ENCODE data around the gene DNAH2. TPM values are rescaled to one million over a fixed set of nuclear protein-coding genes. Genes with fewer than 3 reads are reported as not detected.
A peak's percentile ranks its signal among the peaks of the same experiment; 100 is the strongest.

The DNAH2 gene
- total and polyA plus RNA-seq, 9 of the 15 experiments (the other 6 are each of a cell fraction or from before 2014, with no cell fraction given): 0.03 TPM; not detected in 8

DNA sequence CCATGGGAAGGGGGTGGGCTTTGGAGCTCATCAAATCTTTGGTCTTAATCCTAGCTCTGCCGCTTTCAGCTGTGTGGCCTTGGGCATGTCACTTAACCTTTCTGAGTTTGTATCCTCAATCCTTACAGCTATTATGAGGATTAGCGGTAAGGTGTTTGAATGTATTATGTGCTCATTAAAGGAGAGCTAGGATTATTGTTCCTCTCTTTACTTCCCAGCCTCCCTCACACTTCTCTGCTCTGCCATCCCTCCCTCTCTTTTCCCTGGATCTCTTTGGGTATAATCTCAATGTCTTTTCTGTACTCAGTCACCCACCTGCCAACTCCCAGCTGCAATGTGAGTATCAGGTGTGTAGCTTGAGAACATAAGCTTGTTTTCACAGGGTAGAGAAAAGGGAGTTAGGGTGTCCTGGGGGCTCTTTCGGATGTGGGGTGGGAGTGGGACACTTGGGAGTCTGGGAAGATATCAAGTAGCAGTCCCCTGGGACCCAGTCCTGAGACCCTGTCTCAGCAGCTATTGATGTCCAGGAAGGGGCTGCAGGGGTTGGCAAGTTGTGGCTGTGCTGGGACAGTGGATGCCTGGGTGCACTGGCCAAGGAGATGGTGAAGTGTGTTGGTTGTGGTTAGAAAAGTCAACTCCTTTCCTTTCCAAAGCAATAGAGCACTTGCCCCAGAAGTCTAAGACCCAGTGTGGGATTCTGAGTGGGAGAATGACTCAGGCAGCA is 10.8 kb upstream of the DNAH2 start:
- H3K27ac ChIP-seq (ENCODE audit: extremely low read depth, low read depth, low read length): no peak overlapping the region
- no peaks in the 10 kb centered on the region for H3K9me1 ChIP-seq (ENCODE audit: control insufficient read depth, insufficient read depth, low read length)
- 11% methylated on average over 3 of the region's 3 CpGs for WGBS (ENCODE audit: insufficient coverage, low coverage, missing lambda C conversion rate)
- H3K4me3 ChIP-seq: no peak overlapping the region
- H3K4me2 ChIP-seq (ENCODE audit: insufficient read depth, low read length): no peak overlapping the region
- H3K27me3 ChIP-seq (ENCODE audit: control insufficient read depth in 2 of 2, insufficient read depth in 2 of 2, low read length in 2 of 2): peaks cover 7 to 28% of the 10 kb centered on the region in 2 experiments; a peak in 4 of 5 replicates
- BruUV-seq (replicated peaks): no TSS peak
- DNase-seq (ENCODE audit: extremely low read depth in 1 of 4, low spot score in 3 of 4) (no peak), ATAC-seq (no peak), FAIRE-seq (no peak)
- CTCF ChIA-PET (ENCODE audit: low intra/inter-chr PET ratio): no interaction called here
- in situ Hi-C loops (cut with MboI): no loop called here
- no peaks in the 10 kb centered on the region for H3K9me3 ChIP-seq (replicated peaks; ENCODE audit: control insufficient read depth, insufficient read depth, low read depth, low read length)
- POLR2A ChIA-PET: interaction anchor here (0.7 to 7.6 kb wide), 2 partner anchors 19 to 46 kb away, joined by 3 to 67 read pairs; partner anchors contain the start of genes TP53 and WRAP53
- H3K4me1 ChIP-seq (replicated peaks in 1 of 2; ENCODE audit: control insufficient read depth in 2 of 2, insufficient read depth in 2 of 2, low read length in 2 of 2): peaks cover 2 to 23% of the 10 kb centered on the region in 2 experiments; a peak in 3 of 5 replicates
- H2AFZ ChIP-seq (ENCODE audit: low read depth, low read length): no peak overlapping the region
- H3K9ac ChIP-seq (ENCODE audit: insufficient read depth in 1 of 2, low read depth in 2 of 2, low read length in 2 of 2): no peak overlapping the region
- TF ChIP-seq ZNF717 (CRISPR knock-in tag; IDR thresholded peaks at IDR 0.05) (no peak), RBM25 (IDR thresholded peaks at IDR 0.05; ENCODE audit: low read depth, low read length, severe bottlenecking) (peak; percentile 16)
- no peaks in the 10 kb centered on the region for H4K20me1 ChIP-seq (replicated peaks; ENCODE audit: control insufficient read depth, insufficient read depth, low read length)
- intact Hi-C loops (cut with micrococcal nuclease): no loop called here
- no peaks in the 10 kb centered on the region for H3K79me2 ChIP-seq (ENCODE audit: control insufficient read depth, insufficient read depth, low read length)
- H3K36me3 ChIP-seq (ENCODE audit: control insufficient read depth, insufficient read depth, low read length): no peaks in the 10 kb centered on the region

- 10% methylated on average over 9 of the region's 9 CpGs for WGBS (ENCODE audit: insufficient coverage, low coverage, missing lambda C conversion rate)
- ATAC-seq: no peak
- POLR2A ChIA-PET: interaction anchor here (7.6 kb wide), 1 partner anchor 19 kb away, joined by 67 read pairs; the partner anchor contains the start of genes TP53 and WRAP53
- TF ChIP-seq CSDE1 (IDR thresholded peaks at IDR 0.05) (peak in 1 of 2 experiments; percentile 62; a peak in 2 of 4 replicates), ZNF79 (CRISPR knock-in tag; IDR thresholded peaks at IDR 0.05; ENCODE audit: low read depth) (no peak), RCOR1 (IDR thresholded peaks at IDR 0.05; ENCODE audit: borderline replicate concordance in 1 of 2, low read depth in 2 of 2, low read length in 2 of 2) (peak in 1 of 2 experiments; percentile 80; a peak in 1 of 4 replicates), ZNF717 (CRISPR knock-in tag; IDR thresholded peaks at IDR 0.05) (no peak), STAT5B (CRISPR knock-in tag; IDR thresholded peaks at IDR 0.05) (no peak), KLF16 (IDR thresholded peaks at IDR 0.05) (no peak), KDM1A (IDR thresholded peaks at IDR 0.05) (peak; percentile 38 to 66; a peak in 2 of 4 replicates), NCOA2 (IDR thresholded peaks at IDR 0.05; ENCODE audit: partially characterized antibody in 2 of 2) (no peak), CC2D1A (IDR thresholded peaks at IDR 0.05) (no peak)
- TF ChIP-seq, protein P1, sequence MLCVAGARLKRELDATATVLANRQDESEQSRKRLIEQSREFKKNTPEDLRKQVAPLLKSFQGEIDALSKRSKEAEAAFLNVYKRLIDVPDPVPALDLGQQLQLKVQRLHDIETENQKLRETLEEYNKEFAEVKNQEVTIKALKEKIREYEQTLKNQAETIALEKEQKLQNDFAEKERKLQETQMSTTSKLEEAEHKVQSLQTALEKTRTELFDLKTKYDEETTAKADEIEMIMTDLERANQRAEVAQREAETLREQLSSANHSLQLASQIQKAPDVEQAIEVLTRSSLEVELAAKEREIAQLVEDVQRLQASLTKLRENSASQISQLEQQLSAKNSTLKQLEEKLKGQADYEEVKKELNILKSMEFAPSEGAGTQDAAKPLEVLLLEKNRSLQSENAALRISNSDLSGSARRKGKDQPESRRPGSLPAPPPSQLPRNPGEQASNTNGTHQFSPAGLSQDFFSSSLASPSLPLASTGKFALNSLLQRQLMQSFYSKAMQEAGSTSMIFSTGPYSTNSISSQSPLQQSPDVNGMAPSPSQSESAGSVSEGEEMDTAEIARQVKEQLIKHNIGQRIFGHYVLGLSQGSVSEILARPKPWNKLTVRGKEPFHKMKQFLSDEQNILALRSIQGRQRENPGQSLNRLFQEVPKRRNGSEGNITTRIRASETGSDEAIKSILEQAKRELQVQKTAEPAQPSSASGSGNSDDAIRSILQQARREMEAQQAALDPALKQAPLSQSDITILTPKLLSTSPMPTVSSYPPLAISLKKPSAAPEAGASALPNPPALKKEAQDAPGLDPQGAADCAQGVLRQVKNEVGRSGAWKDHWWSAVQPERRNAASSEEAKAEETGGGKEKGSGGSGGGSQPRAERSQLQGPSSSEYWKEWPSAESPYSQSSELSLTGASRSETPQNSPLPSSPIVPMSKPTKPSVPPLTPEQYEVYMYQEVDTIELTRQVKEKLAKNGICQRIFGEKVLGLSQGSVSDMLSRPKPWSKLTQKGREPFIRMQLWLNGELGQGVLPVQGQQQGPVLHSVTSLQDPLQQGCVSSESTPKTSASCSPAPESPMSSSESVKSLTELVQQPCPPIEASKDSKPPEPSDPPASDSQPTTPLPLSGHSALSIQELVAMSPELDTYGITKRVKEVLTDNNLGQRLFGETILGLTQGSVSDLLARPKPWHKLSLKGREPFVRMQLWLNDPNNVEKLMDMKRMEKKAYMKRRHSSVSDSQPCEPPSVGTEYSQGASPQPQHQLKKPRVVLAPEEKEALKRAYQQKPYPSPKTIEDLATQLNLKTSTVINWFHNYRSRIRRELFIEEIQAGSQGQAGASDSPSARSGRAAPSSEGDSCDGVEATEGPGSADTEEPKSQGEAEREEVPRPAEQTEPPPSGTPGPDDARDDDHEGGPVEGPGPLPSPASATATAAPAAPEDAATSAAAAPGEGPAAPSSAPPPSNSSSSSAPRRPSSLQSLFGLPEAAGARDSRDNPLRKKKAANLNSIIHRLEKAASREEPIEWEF (CRISPR knock-in tag; IDR thresholded peaks at IDR 0.05): no peak
Measured at GRCh38 chr17:7707446-7707845, 10.1 kb upstream of the DNAH2 start.

More at GRCh38 chr17:7707446-7707845, 10.1 kb upstream of the DNAH2 start:
- no peak overlapping the region for H3K4me3 ChIP-seq
- H2AFZ ChIP-seq (ENCODE audit: low read depth, low read length): no peak overlapping the region
- no peaks in the 10 kb centered on the region for H4K20me1 ChIP-seq (replicated peaks; ENCODE audit: control insufficient read depth, insufficient read depth, low read length)
- H3K4me1 ChIP-seq (replicated peaks in 1 of 2; ENCODE audit: control insufficient read depth in 2 of 2, insufficient read depth in 2 of 2, low read length in 2 of 2): peaks cover 2 to 23% of the 10 kb centered on the region in 2 experiments; a peak in 3 of 5 replicates
- H3K36me3 ChIP-seq (ENCODE audit: control insufficient read depth, insufficient read depth, low read length): no peaks in the 10 kb centered on the region
- no peak overlapping the region for H3K9ac ChIP-seq (ENCODE audit: insufficient read depth in 1 of 2, low read depth in 2 of 2, low read length in 2 of 2)
- no peak overlapping the region for H3K27ac ChIP-seq (ENCODE audit: extremely low read depth, low read depth, low read length)
- H3K9me1 ChIP-seq (ENCODE audit: control insufficient read depth, insufficient read depth, low read length): no peaks in the 10 kb centered on the region
- in situ Hi-C loops (cut with MboI): no loop called here
- peaks cover 7 to 35% of the 10 kb centered on the region in 2 experiments; a peak in 4 of 5 replicates for H3K27me3 ChIP-seq (ENCODE audit: control insufficient read depth in 2 of 2, insufficient read depth in 2 of 2, low read length in 2 of 2)
- CTCF ChIA-PET (ENCODE audit: low intra/inter-chr PET ratio): no interaction called here
- H3K4me2 ChIP-seq (ENCODE audit: insufficient read depth, low read length): no peak overlapping the region
- no peaks in the 10 kb centered on the region for H3K79me2 ChIP-seq (ENCODE audit: control insufficient read depth, insufficient read depth, low read length)
- H3K9me3 ChIP-seq (replicated peaks; ENCODE audit: control insufficient read depth, insufficient read depth, low read depth, low read length): no peaks in the 10 kb centered on the region
- no TSS peak for BruUV-seq (replicated peaks)
- intact Hi-C loops (cut with micrococcal nuclease): no loop called here
- FAIRE-seq: no peak
- DNase-seq (ENCODE audit: extremely low read depth in 1 of 4, low spot score in 3 of 4): no peak

All from K562 (cell line).